ENCODE results near the gene C1orf174. TPM values are rescaled to one million over a fixed set of nuclear protein-coding genes. Genes with fewer than 3 reads are reported as not detected.

The C1orf174 gene
- total and polyA plus RNA-seq, 2 donors (not counting 1 experiment from before 2014, with no cell fraction given): 24.1 to 39.6 TPM

DNA sequence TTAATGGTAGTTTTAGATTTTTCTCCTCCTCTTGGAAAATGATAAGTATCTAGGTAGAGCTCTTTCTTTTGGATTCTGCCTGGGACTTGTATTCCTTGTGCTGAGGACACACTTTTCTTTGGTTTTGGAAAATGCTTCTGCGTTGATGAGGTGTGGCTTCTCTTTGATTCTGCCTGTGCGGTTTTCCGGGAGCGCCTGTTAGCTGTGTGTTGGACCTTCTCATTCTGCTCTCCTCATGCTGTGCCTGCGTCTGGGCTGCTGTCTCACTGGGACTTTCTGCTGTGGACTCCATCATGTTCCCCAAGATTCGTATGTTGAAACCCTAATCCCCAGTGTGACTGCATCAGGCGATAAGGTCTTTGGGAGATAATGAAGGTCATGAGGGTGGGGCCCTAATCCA is 21.0 kb downstream of the C1orf174 start:
- H3K4me3 ChIP-seq (replicated peaks in 1 of 4; ENCODE audit: control extremely low read depth in 1 of 4, insufficient read depth in 1 of 4, low read depth in 3 of 4, low read length in 4 of 4): no peak overlapping the region
- H2AFZ ChIP-seq (ENCODE audit: low read length): no peak overlapping the region
- TF ChIP-seq, protein P1, sequence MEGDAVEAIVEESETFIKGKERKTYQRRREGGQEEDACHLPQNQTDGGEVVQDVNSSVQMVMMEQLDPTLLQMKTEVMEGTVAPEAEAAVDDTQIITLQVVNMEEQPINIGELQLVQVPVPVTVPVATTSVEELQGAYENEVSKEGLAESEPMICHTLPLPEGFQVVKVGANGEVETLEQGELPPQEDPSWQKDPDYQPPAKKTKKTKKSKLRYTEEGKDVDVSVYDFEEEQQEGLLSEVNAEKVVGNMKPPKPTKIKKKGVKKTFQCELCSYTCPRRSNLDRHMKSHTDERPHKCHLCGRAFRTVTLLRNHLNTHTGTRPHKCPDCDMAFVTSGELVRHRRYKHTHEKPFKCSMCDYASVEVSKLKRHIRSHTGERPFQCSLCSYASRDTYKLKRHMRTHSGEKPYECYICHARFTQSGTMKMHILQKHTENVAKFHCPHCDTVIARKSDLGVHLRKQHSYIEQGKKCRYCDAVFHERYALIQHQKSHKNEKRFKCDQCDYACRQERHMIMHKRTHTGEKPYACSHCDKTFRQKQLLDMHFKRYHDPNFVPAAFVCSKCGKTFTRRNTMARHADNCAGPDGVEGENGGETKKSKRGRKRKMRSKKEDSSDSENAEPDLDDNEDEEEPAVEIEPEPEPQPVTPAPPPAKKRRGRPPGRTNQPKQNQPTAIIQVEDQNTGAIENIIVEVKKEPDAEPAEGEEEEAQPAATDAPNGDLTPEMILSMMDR (conservative IDR thresholded peaks at IDR 0.05 in 1 of 2, IDR thresholded peaks at IDR 0.05 in 1 of 2; ENCODE audit: low read depth in 1 of 2, low read length in 2 of 2): no peak
- TF ChIP-seq EZH2 (IDR thresholded peaks at IDR 0.05; ENCODE audit: low read length, missing control alignments): no peak
- H3K27me3 ChIP-seq (ENCODE audit: control insufficient read depth, insufficient read depth, low read length): no peaks in the 10 kb centered on the region
- no peak overlapping the region for H3K27ac ChIP-seq (ENCODE audit: insufficient read depth, low read length)
- H3K36me3 ChIP-seq (ENCODE audit: control insufficient read depth, insufficient read depth, low read length): no peaks in the 10 kb centered on the region
- H4K20me1 ChIP-seq (ENCODE audit: control insufficient read depth, extremely low read depth, insufficient read depth, low read length): no peaks in the 10 kb centered on the region
- H3K9me3 ChIP-seq (ENCODE audit: control insufficient read depth, insufficient read depth, low read depth, low read length): no peaks in the 10 kb centered on the region
- H3K4me1 ChIP-seq (ENCODE audit: control insufficient read depth, extremely low read depth, insufficient read depth, low read length): no peaks in the 10 kb centered on the region
- no peak for DNase-seq (ENCODE audit: low read depth in 2 of 2)
- H3K79me2 ChIP-seq (ENCODE audit: control insufficient read depth, insufficient read depth, low read length): no peaks in the 10 kb centered on the region
- H3K4me2 ChIP-seq (ENCODE audit: extremely low read depth, insufficient read depth, low read length): no peak overlapping the region
- H3K9ac ChIP-seq (ENCODE audit: insufficient read depth, low read length): no peak overlapping the region

DNA sequence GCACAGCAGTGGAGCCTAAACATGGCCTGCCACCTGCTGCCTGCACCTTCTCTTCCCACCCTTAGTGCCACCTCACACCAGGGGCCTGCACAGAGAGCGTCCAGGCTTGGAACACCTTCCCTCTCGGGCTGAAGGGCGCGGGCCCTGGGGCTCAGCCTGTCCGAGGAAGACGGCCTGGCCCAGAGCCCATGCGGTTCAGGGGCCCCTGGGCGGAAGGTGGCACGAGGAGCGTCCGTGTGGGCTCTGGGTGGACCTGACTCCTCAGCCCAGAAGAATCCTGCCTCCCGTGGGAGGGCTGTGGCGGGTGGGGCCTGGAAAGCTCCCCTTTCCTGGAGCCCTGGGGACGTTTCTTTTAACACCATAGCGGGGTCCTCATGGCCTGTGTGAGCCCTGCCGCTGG is 23.4 kb downstream of the C1orf174 start:
- no peak overlapping the region for H3K4me3 ChIP-seq (replicated peaks in 1 of 4; ENCODE audit: control extremely low read depth in 1 of 4, insufficient read depth in 1 of 4, low read depth in 3 of 4, low read length in 4 of 4)
- no peak overlapping the region for H3K9ac ChIP-seq (ENCODE audit: insufficient read depth, low read length)
- no peaks in the 10 kb centered on the region for H3K79me2 ChIP-seq (ENCODE audit: control insufficient read depth, insufficient read depth, low read length)
- no peak for DNase-seq (ENCODE audit: low read depth in 2 of 2)
- no peak overlapping the region for H3K27ac ChIP-seq (ENCODE audit: insufficient read depth, low read length)
- no peaks in the 10 kb centered on the region for H4K20me1 ChIP-seq (ENCODE audit: control insufficient read depth, extremely low read depth, insufficient read depth, low read length)
- H3K36me3 ChIP-seq (ENCODE audit: control insufficient read depth, insufficient read depth, low read length): no peaks in the 10 kb centered on the region
- TF ChIP-seq, protein P1 (conservative IDR thresholded peaks at IDR 0.05 in 1 of 2, IDR thresholded peaks at IDR 0.05 in 1 of 2; ENCODE audit: low read depth in 1 of 2, low read length in 2 of 2): no peak
- H3K9me3 ChIP-seq (ENCODE audit: control insufficient read depth, insufficient read depth, low read depth, low read length): no peaks in the 10 kb centered on the region
- H2AFZ ChIP-seq (ENCODE audit: low read length): no peak overlapping the region
- no peak overlapping the region for H3K4me2 ChIP-seq (ENCODE audit: extremely low read depth, insufficient read depth, low read length)
- no peaks in the 10 kb centered on the region for H3K27me3 ChIP-seq (ENCODE audit: control insufficient read depth, insufficient read depth, low read length)
- no peaks in the 10 kb centered on the region for H3K4me1 ChIP-seq (ENCODE audit: control insufficient read depth, extremely low read depth, insufficient read depth, low read length)

DNA sequence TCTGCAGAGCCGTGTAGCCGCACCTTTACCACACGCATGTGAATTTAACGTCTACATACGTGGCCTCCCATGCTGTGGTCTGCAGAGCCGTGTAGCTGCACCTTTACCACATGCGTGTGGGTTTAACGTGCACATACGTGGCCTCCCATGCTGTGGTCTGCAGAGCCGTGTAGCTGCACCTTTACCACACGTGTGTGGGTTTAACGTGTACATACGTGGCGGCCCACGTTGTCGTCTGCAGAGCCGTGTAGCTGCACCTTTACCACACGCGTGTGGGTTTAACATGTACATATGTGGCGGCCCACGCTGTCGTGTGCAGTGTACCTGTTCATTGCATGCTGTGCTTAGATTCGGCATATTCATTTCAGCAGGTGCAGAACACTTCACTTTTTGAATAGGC is 25.3 kb downstream of the C1orf174 start:
- Histone ChIP-seq H3K27me3 (ENCODE audit: control insufficient read depth, insufficient read depth, low read length) (no peaks in the 10 kb centered on the region), H4K20me1 (ENCODE audit: control insufficient read depth, extremely low read depth, insufficient read depth, low read length) (no peaks in the 10 kb centered on the region), H3K9me3 (ENCODE audit: control insufficient read depth, insufficient read depth, low read depth, low read length) (no peaks in the 10 kb centered on the region), H3K27ac (ENCODE audit: insufficient read depth, low read length) (no peak overlapping the region), H2AFZ (ENCODE audit: low read length) (no peak overlapping the region), H3K4me1 (ENCODE audit: control insufficient read depth, extremely low read depth, insufficient read depth, low read length) (no peaks in the 10 kb centered on the region), H3K36me3 (ENCODE audit: control insufficient read depth, insufficient read depth, low read length) (no peaks in the 10 kb centered on the region), H3K79me2 (ENCODE audit: control insufficient read depth, insufficient read depth, low read length) (no peaks in the 10 kb centered on the region), H3K4me2 (ENCODE audit: extremely low read depth, insufficient read depth, low read length) (no peak overlapping the region), H3K9ac (ENCODE audit: insufficient read depth, low read length) (no peak overlapping the region), H3K4me3 (replicated peaks in 1 of 4; ENCODE audit: control extremely low read depth in 1 of 4, insufficient read depth in 1 of 4, low read depth in 3 of 4, low read length in 4 of 4) (no peak overlapping the region)
- TF ChIP-seq, protein P1 (conservative IDR thresholded peaks at IDR 0.05 in 1 of 2, IDR thresholded peaks at IDR 0.05 in 1 of 2; ENCODE audit: low read depth in 1 of 2, low read length in 2 of 2): no peak
- no peak for TF ChIP-seq EZH2 (IDR thresholded peaks at IDR 0.05; ENCODE audit: low read length, missing control alignments)
- DNase-seq (ENCODE audit: low read depth in 2 of 2): no peak

Measured in fibroblast of lung (primary cell).